Breast epithelium (tissue), 4 donors: ENCODE data around the gene CLMN. TPM values are rescaled to one million over a fixed set of nuclear protein-coding genes. Genes with fewer than 3 reads are reported as not detected.

Experiments
- DNase-seq, 2 donors: peaks; one replicate each; pipeline ENCODE4 v3.0.0-alpha.2; 2019; ENCODE audit warnings: low spot score in 2 of 2
- H3K27ac ChIP-seq, 2 donors: fragments of 200-600 bp; sonication (generic) in 1 of 2; one replicate each; pipeline ENCODE4 v1.5.1; 2016 to 2019; ENCODE audit warnings: mild to moderate bottlenecking in 1 of 2
- H3K27me3 ChIP-seq, 2 donors: fragments of 200-600 bp; sonication (generic) in 1 of 2; one replicate each; pipeline versions ENCODE4 v1.5.1 to v1.6.0; 2017 to 2019; ENCODE audit warnings: control low read depth in 1 of 2, mild to moderate bottlenecking in 1 of 2
- H3K36me3 ChIP-seq: fragments of 200-600 bp; one replicate; pipeline ENCODE4 v1.5.1; 2019
- H3K4me1 ChIP-seq, 2 donors: fragments of 200-600 bp; sonication (generic); one replicate each; pipeline ENCODE4 v1.5.1; 2016 to 2019; ENCODE audit warnings: control low read depth in 1 of 2
- H3K4me3 ChIP-seq, 3 donors: fragments of 200-600 bp; sonication (generic); 1 replicate in 2 of 3; 2 replicates in 1 of 3; pipeline ENCODE4 v1.5.1; 2016 to 2019; ENCODE audit warnings: mild to moderate bottlenecking in 3 of 3, moderate library complexity in 2 of 3
- H3K9me3 ChIP-seq, 2 donors: fragments of 200-600 bp; sonication (generic) in 1 of 2; one replicate each; pipeline ENCODE4 v1.5.1; 2016 to 2019; ENCODE audit warnings: control low read depth in 1 of 2
- POLR2A ChIP-seq: fragments of 450-650 bp; IDR thresholded peaks from one replicate; pipeline ENCODE4 v1.6.1; 2016; ENCODE audit warnings: antibody characterized with exemption, mild to moderate bottlenecking, moderate library complexity
- POLR2AphosphoS5 ChIP-seq, 3 donors: sonication (generic); formaldehyde crosslinking; IDR thresholded peaks; one replicate each; pipeline ENCODE4 v1.6.1; 2017; ENCODE audit warnings: antibody characterized with exemption in 3 of 3
- intact Hi-C: fragments of 100-400 bp; cut with DNase I; formaldehyde crosslinking; loops from one replicate; pipeline ENCODE4 v1.15.1; 2023; ENCODE audit warnings: low total_unique reads
- total RNA-seq, 3 donors: library from RNA; depleted of rRNA; stranded (reverse); fragments of >200 nt; gene quantifications; one replicate each; pipeline ENCODE4 v1.1.0, GENCODE V29; 2016
- TF ChIP-seq, protein P1 (sequence below), 3 donors: fragments of 450-650 bp; IDR thresholded peaks; one replicate each; pipeline ENCODE4 v1.5.1; 2016 to 2017; ENCODE audit warnings: antibody characterized with exemption in 3 of 3, mild to moderate bottlenecking in 3 of 3, moderate library complexity in 3 of 3

Gene CLMN
- total RNA-seq, 3 donors from 2014 or later = 23.7 to 73.6 (median 48.5) TPM

DNA sequence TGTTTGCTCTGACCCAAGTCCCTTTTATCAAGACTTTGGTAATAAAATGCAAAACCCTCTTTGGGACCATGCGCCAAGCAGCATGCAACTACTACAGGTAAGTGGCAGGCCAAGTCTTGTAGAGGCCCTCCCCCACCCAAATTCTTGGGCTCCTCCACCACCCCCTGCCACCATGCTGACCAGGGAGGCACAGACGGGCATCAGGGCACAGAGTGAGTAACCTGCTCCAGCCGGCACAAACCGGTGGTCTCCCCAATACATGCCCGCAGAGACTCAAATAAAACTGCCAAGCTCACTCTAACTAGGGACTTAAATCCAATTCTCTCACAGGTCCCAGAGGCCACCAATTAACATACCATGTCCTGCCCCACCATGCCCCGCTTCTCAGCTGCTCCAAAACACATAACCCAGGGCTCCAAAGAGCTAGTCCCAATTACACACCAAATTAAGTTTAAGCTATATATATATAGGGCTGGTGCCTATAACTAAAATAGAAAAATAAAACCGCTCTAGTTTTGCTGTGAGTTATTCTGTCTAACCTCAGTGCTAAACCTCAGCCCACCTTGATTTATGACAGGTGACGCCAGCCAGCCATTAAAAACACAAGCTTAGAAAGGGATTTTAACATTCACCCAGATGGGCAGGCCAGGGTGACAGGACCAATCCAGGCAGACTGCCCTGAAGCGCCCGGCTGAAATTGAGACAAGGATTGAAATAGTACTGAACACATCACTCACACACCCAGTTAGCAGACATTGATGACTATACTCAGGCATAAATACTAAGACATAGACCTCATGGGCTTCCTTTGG lies 81.0 kb downstream of the CLMN start:
- Histone ChIP-seq H3K9me3 (no peaks in the 10 kb centered on the region), H3K27ac (peak overlapping the region; percentile 71 to 78), H3K4me3 (no peak overlapping the region), H3K4me1 (peaks cover 7 to 31% of the 10 kb centered on the region in 2 donors), H3K27me3 (no peaks in the 10 kb centered on the region), H3K36me3 (no peaks in the 10 kb centered on the region)
- TF ChIP-seq POLR2AphosphoS5 (IDR thresholded peaks at IDR 0.05) (no peak), POLR2A (no peak)
- TF ChIP-seq, protein P1, sequence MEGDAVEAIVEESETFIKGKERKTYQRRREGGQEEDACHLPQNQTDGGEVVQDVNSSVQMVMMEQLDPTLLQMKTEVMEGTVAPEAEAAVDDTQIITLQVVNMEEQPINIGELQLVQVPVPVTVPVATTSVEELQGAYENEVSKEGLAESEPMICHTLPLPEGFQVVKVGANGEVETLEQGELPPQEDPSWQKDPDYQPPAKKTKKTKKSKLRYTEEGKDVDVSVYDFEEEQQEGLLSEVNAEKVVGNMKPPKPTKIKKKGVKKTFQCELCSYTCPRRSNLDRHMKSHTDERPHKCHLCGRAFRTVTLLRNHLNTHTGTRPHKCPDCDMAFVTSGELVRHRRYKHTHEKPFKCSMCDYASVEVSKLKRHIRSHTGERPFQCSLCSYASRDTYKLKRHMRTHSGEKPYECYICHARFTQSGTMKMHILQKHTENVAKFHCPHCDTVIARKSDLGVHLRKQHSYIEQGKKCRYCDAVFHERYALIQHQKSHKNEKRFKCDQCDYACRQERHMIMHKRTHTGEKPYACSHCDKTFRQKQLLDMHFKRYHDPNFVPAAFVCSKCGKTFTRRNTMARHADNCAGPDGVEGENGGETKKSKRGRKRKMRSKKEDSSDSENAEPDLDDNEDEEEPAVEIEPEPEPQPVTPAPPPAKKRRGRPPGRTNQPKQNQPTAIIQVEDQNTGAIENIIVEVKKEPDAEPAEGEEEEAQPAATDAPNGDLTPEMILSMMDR (IDR thresholded peaks at IDR 0.05) = no peak
- intact Hi-C loops = no loop called here
- DNase-seq = no peak

DNA sequence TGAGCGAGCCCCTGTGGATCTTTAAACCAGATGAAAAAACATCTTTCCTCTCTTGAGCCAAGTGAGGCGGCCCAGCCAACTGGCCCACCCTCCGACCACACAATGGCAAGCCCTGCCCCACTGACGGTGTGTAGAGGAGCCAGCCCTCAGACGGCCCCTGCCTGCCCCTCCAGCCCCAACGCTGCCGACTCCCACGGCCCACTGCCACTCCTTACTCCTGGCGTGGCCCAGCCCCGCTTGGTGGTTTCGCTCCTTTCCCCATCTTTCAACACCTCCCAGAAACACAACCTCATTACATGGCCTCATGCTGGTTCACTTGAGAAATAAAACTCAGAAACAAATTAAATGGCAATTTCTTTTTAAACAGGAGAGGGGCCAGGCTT lies 81.8 kb downstream of the CLMN start:
- Histone ChIP-seq H3K9me3 (no peaks in the 10 kb centered on the region), H3K27me3 (no peaks in the 10 kb centered on the region), H3K4me3 (peak overlapping the region in 1 of 3 donors; percentile 39), H3K36me3 (no peaks in the 10 kb centered on the region), H3K4me1 (peaks cover 7 to 37% of the 10 kb centered on the region in 2 donors), H3K27ac (peak overlapping the region; percentile 71 to 78)
- TF ChIP-seq POLR2AphosphoS5 (IDR thresholded peaks at IDR 0.05) (no peak), POLR2A (no peak)
- TF ChIP-seq, protein P1 (IDR thresholded peaks at IDR 0.05) = no peak
- no peak for DNase-seq
- intact Hi-C loops = no loop called here

DNA sequence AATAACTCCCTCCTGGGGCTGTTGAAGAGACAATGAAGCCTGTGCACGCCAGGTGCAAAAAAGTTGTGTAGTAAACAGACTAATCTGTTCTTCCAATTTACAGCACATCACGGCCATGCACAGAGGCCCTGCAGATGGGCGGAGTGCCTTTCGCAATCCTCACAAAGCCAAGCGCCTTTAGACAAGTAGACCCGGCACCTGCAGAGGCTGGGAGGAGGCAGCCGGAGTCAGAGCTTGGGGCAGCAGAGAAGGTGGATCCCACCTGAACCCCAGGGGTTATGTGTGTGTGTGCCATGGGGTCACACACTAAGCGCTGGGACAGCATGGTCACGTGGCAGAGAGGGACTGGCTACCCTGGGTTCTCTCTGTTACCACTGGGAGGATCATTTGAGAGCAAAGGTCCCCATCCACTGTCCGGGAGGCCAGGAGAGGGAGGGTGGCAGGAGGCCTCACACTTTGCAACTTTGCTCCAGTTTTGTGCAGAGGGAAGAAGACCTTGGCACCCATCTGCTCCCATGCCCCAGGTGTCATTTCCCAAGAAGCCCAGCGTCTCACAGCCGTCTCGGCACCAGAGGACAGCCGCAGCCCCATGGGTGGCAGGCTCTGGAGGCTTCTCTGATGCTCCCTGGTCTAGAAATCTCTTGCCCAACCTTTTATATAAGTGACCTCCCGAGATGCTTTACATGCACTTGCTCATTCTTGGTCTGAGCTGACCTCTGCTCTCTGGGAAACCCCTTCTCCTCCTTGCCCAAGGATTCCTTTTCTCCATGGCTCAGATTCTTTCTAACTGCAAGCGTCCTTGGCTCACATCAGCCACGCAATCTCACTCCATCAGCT lies 82.4 kb downstream of the CLMN start:
- Histone ChIP-seq H3K4me3 (peak overlapping the region in 1 of 3 donors; percentile 39), H3K36me3 (no peaks in the 10 kb centered on the region), H3K27ac (peak overlapping the region; percentile 71 to 78), H3K27me3 (no peaks in the 10 kb centered on the region), H3K4me1 (peaks cover 7 to 37% of the 10 kb centered on the region in 2 donors), H3K9me3 (no peaks in the 10 kb centered on the region)
- no peak for DNase-seq
- intact Hi-C loops = no loop called here
- no peak for TF ChIP-seq POLR2A
- TF ChIP-seq, protein P1 (IDR thresholded peaks at IDR 0.05) = no peak
- no peak for TF ChIP-seq POLR2AphosphoS5 (IDR thresholded peaks at IDR 0.05)

DNA sequence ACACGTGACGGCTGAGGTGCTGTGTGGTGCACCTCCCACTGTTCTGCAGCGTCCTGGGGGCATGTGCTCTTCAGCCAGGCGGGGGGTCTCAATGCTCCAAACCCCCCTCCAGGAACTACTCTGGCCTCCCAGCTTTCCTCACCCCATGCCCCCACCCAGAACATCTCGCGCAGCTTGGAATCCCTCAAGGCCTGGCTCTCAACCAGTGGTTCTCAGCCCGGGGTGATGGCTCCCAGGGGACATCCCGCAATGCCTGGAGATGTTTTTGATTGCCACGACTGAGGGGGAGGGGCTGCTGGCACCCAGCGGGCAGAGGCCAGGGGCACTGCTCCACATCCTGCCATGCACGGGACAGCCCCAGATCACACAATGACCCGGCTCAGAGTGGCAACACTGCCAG lies 83.5 kb downstream of the CLMN start:
- intact Hi-C loops = no loop called here
- Histone ChIP-seq H3K4me1 (peaks cover 7 to 31% of the 10 kb centered on the region in 2 donors), H3K27me3 (no peaks in the 10 kb centered on the region), H3K27ac (peak overlapping the region; percentile 35 to 78), H3K4me3 (no peak overlapping the region), H3K9me3 (no peaks in the 10 kb centered on the region), H3K36me3 (no peaks in the 10 kb centered on the region)
- TF ChIP-seq POLR2A (no peak), POLR2AphosphoS5 (IDR thresholded peaks at IDR 0.05) (no peak)
- TF ChIP-seq, protein P1 (IDR thresholded peaks at IDR 0.05) = no peak
- no peak for DNase-seq

DNA sequence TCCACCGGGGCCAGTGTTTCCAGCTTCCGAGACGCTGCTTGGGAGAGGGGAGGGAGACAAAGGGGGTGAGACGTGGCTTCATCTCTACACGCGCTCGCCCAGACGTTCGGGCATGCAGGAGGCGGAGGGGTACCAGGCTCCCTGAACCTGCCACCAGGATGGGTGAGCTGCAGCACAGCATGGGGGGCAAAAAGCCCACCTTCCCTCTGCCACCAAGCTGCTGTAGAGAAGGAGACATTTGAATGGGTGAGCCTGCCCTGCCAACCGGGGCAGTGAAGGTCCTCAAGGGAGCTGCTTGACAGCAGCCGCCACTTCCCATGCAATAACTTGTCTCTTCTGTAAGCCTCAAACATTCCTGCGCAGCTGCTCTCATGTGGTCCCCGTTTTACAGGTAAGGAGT lies 83.9 kb downstream of the CLMN start:
- DNase-seq = no peak
- TF ChIP-seq, protein P1 (IDR thresholded peaks at IDR 0.05) = no peak
- TF ChIP-seq POLR2AphosphoS5 (IDR thresholded peaks at IDR 0.05) (no peak), POLR2A (no peak)
- intact Hi-C loops = no loop called here
- peaks cover 7 to 28% of the 10 kb centered on the region in 2 donors for H3K4me1 ChIP-seq
- no peak overlapping the region for H3K4me3 ChIP-seq
- peak overlapping the region in 1 of 2 donors; percentile 78 for H3K27ac ChIP-seq
- no peaks in the 10 kb centered on the region for H3K27me3 ChIP-seq
- H3K9me3 ChIP-seq = no peaks in the 10 kb centered on the region
- H3K36me3 ChIP-seq = no peaks in the 10 kb centered on the region
